Activated T-cell treated with anti-CD3 and anti-CD28 coated beads, Interleukin-2, amount 50 U/mL, for 1 hour (primary cell): ENCODE results near the gene AK1.
"Not testable (repeated sequence)": the region's sequence is repeated elsewhere in the genome, so short reads cannot be mapped to it uniquely, and the experiment has no call there.

Experiments used
- DNase-seq: peaks from one replicate; pipeline ENCODE4 v3.0.0-alpha.2; 2020

Gene AK1

DNA sequence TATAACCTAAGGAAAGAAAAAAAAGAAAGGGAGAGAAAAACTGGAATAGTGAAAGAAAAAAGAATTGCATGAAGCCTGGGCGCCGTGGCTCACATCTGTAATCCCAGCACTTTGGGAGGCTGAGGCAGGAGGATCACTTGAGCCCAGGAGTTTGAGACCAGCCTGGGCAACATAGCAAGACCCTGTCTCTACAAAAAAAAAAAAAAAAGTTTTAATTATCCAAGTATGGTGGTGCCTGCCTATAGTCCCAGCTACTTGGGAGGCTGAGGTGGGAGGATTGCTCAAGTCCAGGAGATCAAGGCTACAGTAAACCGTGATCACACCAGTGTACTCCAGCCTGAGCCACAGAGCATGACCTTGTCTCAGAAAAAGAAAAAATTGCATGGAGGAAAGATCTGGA lies 4.2 kb upstream of the AK1 start:
- DNase-seq = not testable (repeated sequence)

DNA sequence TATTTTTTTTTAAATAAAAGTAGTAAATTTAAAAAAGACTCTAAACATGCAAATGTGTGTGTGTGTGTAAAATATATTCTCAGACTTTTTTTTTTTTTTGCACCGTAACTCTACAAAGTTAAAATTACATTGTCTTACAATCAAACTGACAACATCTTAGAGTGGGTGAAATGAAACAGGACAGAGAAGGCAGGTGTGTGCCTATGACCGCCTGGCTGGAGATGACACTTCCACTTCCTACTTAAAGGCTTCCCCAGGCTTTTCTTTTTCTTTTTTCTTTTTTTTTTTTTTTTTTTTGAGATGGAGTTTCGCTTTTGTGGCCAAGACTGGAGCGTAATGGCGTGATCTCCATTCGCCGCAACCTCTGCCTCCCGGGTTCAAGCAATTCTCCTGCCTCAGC lies 2.7 kb upstream of the AK1 start:
- no peak for DNase-seq

DNA sequence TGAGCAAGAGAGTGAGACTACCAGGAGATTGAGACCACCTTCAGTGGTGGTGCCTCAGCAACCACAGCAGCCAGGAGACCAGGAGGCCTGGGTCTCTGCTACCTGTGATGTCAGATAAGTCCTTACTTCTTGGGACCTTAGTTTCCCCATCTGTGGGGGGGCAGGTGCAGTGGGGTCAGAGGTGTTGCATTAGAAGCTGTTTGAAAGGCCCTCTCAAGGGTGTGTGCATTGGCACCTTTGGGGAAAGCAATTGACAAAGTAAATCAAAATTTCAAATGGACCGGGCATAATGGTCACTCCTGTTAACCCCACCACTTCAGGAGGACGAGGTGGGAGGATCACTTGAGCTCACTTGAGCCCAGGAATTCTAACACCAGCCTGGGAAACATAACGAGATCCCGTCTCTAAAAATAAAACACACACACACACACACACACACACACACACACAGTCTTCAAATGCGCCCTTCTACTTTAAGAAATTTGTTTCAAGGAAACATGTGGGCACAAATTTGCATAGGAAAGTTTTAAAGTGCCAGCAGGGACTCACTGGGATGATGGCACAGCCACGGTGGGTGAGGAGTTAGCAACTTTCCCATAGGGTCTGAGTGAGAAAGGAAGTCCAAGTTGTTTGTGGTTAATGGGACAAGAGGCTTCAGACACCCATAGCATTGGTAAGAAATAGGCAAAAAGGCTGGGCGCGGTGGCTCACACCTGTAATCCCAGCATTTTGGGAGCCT lies 1.3 kb upstream of the AK1 start:
- no peak for DNase-seq

DNA sequence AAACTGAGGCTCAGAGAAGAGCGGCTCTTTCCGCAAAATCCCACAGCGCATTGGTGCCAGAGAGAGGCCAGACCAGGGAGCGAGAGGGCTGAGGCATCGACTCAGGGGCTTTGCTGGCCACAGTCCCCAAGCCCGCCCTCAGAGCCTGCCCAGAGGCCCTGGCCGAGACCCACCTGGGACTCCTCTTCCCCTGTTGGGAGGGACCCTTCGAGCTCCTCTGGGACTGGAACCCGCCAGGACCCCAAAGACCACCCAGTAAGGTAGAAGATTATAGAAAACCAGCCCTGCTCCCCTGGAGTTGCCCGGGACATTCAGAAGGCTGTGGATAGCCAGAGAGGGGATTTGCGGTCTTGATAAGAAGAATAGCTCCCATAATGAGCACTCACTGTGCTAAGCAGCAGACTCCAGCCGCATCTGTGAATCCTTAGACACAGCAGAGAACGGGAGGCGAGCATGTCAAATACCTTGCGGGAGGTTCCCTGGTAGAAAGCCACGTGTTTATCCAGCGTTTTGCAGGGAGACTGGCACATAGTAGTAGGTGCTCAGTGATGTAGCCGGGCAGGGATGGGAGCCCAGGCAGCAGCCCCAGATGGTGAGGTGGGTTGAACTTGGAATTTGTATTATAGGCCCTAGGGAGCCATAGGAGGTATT lies 651 bp upstream of the AK1 start:
- no peak for DNase-seq

DNA sequence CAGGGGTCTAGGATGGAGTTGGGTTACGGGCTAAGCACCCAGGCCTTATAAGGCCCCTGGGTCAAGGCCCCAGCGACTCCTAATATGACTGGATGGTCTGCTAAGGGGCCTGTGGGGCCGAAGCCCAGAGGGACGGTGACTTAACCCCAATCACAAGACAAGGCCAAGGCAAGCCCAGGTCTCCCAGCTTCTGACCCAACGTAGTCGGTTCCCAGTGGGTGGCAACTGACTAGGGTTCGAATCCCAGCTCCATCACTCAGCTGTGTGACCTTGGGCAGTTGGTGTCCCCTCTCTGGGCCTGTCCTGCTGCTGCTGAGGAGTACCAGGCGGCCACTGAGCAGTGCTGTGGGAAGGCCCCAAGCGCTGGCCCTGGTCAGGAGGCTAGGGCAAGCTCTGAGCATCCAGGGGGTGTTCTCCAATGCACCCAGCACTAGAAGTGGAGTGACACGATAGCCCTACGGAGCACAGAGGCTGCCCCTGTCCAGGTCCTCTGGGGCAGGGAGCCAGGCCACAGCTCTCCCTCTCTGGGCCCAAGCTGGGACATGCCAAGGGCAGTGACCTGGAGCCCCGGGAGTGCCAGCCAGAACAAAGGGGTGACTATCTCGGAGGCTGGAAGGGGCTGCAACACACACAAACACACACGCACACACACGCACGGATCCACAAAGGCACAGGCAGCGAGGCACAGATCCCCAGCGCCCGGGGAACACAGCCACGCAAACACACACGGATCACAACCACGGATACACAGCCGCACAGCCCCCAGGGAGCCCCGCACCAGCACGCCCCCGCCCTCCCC lies 512 bp downstream of the AK1 start:
- DNase-seq = no peak

DNA sequence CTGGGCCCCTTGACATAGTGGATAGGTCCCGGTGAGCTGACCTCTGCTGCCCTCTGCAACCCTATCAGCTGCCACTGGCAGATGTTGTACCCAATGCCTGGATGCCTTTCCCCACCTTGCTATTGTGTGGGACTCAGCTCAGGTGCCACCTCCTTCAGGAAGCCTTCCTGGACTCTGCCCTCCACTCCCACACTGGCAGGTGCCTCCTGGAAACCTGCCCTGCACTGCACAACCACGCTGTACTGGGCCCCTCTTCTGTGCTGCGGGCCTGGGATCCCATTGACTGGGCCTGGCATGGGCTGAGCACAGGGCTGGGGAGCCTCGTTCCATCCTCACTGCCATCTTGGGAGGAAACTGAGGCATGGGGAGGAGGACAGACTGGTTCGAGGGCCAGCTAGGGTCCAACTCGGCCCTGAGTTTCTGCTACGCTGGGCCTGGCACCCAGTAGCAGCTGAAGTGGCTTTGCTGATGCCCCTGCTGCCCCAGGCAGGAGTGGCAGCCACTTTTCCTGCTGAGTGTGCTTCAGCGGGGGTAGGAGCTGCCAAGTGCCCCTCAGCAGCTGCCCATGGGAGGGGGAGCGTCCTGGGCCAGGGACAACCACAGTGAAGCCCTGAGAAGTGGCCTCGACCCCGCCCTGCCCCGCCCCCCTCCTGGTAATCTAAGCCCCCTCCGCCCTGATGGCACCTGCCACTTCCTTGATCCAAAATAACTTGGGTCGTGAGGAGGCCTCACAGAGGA lies 1.3 kb downstream of the AK1 start:
- no peak for DNase-seq

DNA sequence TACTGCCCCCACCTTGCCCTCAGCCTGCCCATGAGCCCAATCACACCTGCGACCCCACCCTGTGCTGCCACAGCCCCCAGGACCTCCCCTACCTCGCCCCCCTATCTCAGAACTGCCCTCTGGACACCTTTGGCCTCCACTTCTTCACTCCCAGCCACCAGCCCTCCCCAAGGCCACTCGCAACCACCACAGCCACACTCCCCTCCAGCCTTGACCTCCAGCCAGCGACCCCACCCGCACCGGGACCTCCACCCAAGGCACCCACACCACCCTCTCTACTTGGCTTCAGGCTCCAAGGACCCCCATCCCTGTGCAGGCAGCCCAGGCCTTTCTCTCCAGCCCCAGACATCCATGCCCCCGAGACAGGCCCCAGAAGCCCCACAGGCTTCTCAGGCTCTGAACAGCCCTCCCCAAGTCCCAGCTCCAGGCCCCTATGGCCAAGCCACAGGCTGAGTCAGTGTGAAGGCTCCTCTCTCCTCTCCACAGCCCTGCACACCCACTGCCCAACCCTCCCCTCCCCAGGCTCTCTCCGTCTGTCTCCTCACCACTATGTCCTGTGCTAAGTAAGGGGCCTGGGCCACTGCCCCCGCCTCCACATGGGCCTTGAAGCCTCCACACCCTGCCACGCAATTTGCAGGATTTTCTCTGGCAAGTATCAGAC lies 2.0 kb downstream of the AK1 start:
- no peak for DNase-seq

DNA sequence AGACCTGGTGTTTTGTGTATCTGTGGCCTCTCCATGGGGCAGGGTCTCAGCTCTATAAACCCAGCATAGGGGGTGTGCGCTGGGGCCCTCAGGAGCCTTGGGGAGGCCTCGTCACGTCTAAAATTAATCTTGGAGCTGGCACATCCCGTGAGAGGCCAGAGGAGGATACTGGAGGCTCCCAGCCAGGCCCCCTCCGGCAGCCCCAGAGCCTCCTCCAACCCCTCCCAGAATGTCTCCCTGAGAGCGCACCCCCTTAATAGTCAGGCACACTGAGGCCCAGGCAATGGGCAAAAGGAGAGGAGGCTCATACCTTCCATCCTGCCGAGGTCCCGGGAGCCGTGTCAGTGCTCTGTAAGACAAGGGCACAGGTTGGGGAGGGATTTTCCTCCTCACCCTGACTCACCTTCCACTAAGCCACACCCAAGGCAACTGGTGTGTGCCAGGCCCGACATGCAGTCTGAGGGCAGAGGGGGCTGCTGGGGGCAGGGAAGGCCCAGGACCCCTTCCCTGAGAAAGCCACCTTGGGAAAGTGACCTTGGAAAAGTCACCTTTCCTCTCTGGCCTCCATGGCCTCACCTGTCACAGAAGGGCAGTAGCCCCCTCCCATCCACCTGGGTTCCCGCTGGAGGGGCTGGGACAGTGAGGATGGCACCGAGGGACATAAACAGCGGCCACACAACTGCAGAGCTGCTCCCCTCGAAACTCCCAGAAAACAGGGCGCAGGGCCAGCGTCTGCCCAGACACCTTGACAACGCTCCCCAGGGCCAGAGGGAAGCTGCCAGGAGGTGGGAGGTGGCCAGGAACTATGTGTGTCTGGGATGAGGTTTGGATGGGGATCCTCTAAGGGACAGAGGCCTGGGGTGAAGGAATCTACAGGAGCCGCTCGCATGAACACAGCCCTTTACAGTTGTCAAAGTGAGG lies 2.9 kb downstream of the AK1 start:
- DNase-seq = no peak

DNA sequence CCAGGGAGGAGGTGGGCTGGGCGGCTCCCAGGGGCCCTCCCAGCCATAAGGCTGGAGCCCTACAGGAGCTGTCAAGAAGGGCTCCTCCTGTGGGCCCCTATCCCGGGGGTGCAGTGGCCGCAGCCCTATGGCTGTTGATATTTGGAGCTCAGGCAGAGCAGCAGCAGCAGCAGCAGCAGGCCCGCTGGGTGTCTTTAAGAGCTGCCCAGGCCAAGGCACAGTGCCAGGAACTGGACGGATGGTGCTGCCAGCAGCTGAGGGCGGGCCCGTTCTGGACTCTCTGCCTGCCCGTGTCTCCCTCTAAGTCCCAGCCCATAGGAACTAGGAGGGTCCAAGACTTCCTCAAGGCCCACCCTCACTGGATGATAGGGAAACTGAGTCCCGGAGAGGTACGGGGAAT lies 3.6 kb downstream of the AK1 start:
- DNase-seq = no peak

DNA sequence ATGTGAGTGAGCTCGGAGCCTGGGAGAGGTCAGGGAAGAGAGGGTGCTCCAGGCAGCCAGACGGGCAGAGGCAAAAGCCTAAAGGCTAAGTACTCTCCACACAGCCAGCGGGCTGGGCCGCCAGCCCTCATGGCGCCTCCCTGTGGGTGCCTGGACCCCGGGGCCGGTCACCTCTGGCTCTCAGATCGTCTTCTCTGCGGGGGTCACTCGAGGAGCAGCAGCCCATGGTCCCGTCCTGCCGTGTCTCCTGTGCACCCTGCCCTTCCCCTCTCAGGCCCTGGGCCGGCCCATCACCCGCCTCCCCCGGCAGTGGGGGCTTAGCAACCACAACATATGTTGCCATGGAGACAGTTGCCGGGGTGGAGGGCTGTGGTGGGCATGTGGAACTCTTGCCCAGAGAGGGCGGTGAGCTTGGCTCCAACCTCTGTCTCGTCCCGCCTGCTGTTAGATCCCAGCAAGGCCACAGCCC lies 4.2 kb downstream of the AK1 start:
- DNase-seq = no peak

DNA sequence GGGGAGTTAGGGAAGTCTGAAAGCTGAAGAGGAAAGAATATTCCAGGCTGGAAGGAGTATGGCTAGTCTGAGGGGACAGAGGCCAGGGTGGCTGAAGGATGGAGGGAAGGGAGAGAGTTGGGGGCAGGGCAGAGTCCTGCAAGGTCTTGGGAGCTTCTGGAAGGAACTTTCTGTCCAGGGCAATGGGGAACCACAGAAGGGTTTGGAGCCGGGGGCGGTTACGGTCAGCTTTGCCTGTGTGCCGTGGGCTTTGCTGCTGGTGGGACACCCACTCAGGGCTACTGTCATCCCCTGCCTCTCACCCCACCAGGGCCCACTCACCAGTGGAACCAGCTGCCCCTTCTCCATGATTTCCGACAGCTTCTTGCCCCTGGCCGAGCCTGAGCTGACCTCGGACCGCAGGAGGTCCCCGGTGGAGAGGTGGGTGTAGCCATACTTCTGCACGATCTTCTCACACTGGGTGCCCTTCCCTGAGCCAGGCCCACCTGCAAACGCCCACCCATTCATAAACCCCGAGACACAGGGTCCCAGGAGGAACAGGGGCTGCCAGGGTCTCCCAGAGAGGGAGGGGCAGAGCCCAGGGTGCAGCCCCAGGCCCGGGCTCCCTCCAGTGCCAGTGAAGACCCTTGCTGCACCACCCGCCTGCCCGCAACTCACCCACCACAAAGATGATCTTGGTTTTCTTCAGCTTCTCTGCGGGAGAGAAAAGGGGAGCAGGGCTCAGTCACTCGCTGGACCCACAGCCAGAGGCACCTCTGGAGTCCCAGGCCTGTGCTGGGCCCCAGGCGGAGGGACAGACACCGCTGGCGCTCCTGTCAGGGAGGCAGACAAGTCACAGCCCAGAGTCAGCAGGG lies 4.9 kb downstream of the AK1 start:
- no peak for DNase-seq

DNA sequence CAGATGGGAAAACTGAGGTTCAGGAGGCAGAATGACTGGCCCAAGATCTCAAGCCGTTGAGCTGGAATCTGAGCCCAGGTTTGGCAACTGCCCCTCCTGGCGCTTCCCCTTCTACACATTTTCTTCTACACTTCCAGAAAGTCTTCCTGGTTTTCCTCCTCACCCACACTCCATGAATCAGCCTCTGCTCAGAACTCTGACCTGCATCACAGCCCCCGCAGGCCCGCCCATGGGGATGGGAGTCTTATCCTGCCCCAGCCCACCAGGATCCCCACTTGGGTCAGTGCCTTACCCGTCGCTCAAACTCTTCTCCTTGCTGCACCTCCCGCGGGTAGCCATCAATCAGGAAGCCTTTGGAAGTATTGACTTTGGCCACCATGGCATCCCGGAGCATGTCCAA lies 5.9 kb downstream of the AK1 start:
- no peak for DNase-seq

DNA sequence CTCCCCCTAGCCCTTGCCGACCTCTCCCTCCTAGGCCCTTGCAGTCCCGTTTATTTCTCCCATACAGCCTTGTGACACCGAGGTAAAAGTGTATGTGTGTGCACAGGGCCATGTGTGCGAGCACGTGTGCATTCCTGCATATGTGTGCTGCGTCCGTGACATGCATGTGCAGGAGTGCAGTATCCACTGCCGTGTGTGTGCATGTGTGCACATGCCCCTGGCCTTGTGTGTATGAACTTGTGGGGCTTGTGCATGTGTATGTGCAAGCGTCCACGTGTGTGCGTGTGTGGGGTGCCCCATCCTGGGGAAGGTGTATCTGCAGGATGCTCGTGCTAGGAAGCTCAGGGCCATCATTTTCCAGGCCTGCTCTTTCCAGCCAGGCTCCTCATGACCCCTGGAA lies 6.6 kb downstream of the AK1 start:
- no peak for DNase-seq

DNA sequence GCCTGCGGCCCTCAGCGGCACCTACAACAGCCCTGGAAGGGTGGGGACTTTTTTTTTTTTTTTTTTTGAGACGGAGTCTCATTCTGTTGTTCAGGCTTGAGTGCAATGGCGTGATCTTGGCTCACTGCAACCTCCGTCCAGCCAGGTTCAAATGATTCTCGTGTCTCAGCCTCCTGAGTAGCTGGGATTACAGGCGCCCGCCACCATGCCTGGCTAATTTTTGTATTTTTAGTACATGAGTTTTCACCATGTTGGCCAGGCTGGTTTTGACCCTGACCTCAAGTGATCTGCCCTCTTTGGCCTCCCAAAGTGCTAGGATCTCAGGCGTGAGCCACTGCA lies 7.4 kb downstream of the AK1 start:
- DNase-seq = not testable (repeated sequence)

DNA sequence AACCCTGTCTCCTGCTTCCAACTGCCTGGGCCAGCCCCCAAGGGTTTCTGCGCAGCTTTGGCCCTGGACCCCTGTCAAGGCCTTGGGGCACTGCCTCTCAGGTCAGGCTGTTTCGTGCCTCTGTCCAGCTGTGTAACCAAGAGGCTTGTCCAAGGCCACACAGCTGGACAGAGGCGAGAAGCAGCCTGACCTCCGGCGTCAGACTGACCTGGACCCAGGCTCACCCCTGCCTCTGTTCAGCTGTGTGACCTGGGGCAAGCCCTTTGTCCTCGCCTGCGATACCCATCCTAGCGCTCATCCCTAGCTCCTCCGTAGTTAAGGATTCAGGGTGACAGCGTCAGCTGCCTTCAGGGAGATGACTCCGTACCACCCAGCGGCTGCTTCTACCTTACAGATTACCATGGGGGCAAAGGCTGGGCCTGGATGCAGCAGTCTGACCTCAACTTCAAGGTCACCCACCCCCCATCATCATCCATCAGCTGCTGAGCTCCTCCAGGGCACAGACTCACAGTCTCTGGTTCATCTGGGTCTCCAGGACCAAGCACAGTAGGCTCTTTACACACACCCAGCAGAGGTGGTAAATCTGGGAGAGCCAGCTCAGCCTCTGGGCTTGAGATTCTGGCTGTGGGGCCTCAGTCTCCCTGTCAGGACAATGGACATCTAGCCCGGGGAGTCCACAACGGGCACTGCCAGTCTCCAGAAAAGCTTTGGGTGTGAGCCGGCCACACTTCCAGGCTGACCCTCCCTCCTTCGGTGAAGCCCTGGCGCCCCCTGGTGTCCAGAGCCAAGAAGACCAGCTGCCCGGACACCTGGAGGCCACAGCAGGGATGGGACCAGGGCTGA lies 7.9 kb downstream of the AK1 start:
- DNase-seq = peak; percentile 79

DNA sequence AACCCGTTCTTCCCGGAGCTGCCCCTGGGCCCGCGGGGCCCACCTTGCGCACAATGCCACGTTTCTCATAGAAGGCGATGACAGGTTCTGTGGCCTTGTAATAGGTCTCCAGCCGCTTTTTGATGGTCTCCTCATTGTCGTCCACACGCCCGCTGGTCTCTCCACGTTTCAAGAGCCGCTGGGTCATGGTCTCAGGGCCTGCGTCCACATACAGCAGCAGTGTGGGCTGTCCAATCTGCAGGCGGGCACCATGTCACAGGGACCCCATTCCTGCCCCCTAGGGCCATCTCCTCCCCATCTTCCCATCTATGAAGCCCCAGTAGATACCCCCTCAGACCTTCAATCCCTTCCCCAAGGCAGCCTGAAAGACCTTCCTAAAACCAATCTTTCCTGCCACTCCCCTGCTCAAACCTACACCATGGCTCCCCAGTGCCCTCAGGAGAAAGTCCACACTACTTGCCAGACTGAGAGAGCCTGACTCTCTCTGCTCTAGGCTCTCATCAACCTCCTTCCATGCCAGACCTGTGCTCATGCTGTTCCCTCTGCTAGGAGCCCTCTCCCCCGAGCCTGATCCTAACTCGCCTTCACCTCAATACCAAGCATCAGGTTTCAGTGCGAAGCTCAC lies 9.1 kb downstream of the AK1 start:
- no peak for DNase-seq

DNA sequence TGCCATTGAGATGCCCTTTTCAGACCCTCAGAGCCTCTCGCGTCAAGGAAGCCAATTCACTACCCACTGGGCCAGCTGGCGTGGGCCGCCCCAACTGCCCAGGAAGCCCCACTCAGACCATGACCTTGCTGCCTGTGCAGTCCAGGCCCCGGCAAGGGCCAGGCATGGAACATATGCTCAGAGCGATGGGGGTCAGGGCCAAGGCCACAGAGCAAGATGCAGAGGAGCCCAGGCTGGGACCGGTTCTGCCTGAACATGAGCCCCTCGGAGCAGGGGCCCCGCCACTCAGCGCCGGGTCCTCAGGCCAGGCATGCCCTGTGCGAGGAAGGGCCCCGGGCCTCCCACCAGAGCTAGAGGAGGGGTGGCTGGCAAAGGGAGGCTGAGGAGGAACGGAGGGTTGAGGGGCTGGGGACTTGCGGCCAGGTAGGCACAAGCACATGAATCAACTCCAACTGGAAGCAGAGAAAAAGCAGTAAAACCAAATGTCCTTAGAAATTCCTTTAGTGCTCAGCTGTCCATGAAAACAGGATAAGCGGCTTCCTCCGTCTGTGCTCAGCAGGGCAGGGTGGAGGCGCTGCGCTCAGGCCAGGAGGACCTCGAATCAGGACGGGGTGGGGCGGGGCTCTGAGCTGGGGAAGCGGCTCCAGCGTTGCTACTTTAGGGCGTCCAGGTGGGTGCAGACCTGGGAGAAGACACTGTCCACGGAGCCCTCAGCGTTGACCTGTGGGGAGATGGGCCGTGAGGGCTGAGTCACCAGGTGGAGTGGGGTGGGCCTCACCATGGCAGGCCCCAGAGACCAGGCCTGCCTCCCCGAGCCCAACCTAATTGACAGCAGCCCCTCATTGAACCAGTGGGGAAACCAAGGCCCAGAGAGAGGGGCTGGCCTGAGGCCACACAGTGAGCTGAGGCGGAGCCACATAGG lies 9.9 kb downstream of the AK1 start:
- no peak for DNase-seq

DNA sequence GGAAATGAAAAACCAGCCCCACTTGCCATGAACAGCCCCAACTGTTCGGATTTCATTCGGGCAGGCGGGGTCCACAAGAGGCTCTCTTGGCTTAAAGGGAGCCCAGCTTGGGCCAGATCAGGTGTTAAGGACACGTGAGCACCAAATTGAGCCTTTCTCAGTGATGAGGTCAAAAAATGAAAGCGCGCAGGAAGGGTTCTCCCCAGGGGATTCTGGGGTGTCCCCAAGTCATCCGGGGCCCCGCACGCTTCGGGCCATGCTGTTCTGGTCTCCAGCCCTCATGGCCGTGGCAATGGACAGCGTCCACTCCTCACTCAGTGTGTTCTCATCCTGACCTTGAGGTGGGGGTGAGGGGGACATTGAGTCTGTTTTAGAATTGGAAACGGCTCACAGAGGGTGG lies 10.9 kb downstream of the AK1 start:
- no peak for DNase-seq
